GM18505 (cell line): Measurements from ENCODE around the gene ARRDC4.
A peak's percentile ranks its signal among the peaks of the same experiment; 100 is the strongest.

Experiments used
- ATAC-seq: cut with Tn5 transposase; IDR thresholded peaks from one replicate; pipeline ENCODE4 v1.9.1; 2021; ENCODE audit not compliant: unreplicated experiment
- POLR2A ChIP-seq: IDR thresholded peaks from 4 replicates; pipeline ENCODE4 v1.6.1; 2011; ENCODE audit warnings: borderline replicate concordance; ENCODE audit not compliant: insufficient read depth, insufficient read length; ENCODE audit errors: extremely low read depth

The ARRDC4 gene

DNA sequence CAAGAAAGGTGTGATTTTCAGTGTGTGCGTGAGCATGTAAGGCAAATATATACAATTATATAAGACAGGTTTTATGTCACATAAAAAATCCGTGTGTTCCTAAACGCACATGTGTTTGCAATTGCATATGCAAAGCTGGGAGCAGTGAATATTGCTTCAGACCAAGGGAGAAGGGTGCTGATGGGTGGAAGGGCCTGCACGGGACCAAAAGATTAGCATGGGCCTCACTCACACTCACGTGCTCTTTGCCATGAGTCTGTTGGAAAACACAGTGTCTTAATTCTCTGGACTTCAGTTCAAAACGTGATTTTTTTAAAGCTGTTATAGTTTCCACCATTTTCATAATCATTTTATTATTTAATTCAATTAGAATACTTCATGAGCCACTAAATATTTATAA, 7.2 kb upstream of the ARRDC4 start:
- TF ChIP-seq POLR2A, result no peak
- no peak for ATAC-seq

DNA sequence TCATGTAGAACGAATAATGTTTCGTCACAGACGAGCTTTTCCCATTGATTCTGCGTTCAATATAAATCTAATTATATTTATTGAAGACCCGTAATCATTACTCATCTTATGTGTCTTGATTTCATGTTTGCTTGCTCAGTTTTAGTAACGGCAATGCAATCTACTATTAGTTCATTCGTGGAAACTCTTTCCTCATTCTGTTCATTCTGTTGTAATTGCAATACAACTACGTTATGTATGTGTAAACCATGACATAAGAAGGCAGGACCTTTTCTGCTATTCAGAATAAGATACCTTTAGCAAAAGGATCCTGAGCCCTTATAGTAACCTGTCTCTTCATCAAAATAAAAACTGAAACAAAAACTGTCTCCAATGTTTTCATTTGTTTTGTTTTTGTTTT, 6.8 kb upstream of the ARRDC4 start:
- no peak for ATAC-seq
- TF ChIP-seq POLR2A, result no peak

DNA sequence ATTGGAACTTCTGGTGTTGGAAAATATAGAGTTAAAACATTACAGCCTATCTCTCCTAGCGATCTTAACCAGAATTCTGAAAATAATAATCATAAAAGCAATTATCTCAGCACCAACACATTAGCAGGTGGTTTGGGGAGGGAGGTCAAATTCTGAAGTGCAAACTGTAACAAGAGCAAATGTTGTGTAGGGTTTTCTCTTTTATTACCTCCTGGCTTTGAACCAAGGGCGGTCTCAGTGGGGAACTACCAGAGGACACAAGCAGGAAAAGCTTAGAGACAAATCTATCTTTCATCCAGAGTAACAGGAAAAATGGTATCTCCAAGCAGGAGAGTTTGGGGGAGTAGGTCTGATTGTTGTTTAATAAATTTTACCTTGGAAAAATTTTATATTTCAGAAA, 5.5 kb upstream of the ARRDC4 start:
- TF ChIP-seq POLR2A, result no peak
- ATAC-seq, result no peak

- no peak for ATAC-seq
- TF ChIP-seq POLR2A, result no peak
These were observed 5.0 kb upstream of the ARRDC4 start for GRCh38 chr15:97955529-97955928.

GRCh38 chr15:97959724-97960363, 659 bp upstream of the ARRDC4 start:
- TF ChIP-seq POLR2A, result no peak
- ATAC-seq, result no peak

DNA sequence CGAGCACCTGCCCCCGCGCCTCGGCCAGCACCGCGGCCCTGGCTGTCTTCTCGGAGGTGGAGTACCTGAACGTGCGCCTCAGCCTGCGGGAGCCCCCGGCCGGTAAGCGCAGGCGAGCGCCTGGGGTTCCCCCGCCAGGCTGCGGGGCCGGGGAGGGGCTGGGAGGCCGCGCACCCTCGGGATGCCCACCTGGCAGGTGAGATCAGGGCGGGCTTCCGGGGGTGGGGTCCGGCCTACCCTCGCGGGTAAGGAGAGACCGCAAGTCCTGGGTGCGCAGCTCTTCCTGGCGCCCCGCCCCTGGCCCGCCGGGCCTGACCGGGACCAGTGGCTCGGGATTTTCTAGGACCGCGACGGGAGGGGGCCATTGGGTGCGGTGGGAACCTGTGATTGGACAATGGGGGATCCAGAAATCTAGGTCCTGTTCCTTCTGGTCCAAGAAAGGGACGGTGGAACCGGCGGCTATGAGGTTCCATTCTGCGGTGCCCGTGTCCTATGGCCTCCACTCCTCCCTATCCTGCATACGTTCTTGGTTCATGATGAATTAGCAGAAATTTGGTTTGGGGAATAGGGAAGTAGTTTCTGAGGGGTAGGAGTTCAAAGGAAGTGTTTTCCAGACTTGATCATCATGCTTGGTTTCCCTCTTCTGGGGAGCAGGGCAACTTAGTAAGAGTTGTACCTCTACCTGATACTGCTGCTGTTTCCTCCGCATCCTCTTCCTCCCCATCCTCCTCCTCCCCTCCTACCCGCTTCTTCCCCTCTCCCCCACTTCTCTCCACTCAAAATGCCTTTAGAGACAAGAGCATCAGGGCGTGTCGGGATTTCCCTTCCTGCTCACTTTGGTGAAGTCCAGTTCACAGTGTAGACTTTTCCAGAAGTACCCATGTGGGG, 808 bp downstream of the ARRDC4 start:
- TF ChIP-seq POLR2A, result no peak
- peak; percentile 2 for ATAC-seq

- no peak for ATAC-seq
- TF ChIP-seq POLR2A, result no peak
These were observed 1.8 kb downstream of the ARRDC4 start for GRCh38 chr15:97962263-97962662.

DNA sequence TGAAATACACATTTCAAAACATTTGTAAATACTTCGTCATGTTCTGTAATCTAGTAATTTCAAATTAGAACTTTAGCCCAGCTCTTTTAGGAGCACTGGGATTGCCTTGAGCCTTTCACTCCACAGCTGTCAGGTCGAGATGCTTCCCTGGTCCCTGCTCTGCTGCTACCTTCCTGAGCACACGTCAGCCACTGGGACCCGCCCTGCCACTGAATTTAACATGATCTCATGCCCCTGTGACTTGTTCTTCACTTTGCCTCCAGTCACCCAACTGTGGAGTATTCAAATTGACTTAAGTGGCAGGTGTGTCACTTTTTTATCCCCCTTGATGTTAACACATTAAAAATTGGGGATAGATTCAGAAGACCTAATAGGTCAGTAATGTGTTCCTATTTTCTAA, 3.3 kb downstream of the ARRDC4 start:
- TF ChIP-seq POLR2A, result no peak
- ATAC-seq, result no peak

GRCh38 chr15:97966246-97966645, 5.7 kb downstream of the ARRDC4 start:
- no peak for ATAC-seq
- no peak for TF ChIP-seq POLR2A

- TF ChIP-seq POLR2A, result no peak
- no peak for ATAC-seq
These were observed 6.6 kb downstream of the ARRDC4 start for GRCh38 chr15:97966924-97967620.

- ATAC-seq, result no peak
- TF ChIP-seq POLR2A, result no peak
These were observed 7.4 kb downstream of the ARRDC4 start for GRCh38 chr15:97967881-97968280.

DNA sequence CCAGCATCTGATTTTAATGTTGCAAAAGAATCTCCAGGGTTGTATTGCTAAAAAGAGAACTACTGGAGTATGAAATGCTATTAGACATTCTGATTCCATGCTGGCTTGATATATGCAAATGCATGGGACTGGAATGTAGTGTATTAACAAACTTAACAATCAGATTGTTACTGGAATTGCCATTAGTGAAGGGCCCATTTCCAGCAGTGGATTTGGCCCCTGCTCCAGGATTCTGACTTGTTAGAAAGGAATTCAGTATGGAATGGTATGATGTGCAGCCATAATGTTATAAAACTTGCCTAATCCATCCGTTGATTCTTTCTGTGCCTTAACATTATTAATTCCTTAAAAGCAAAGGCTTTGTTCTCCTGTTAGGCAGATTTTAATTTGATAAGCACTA, 7.9 kb downstream of the ARRDC4 start:
- no peak for ATAC-seq
- no peak for TF ChIP-seq POLR2A

DNA sequence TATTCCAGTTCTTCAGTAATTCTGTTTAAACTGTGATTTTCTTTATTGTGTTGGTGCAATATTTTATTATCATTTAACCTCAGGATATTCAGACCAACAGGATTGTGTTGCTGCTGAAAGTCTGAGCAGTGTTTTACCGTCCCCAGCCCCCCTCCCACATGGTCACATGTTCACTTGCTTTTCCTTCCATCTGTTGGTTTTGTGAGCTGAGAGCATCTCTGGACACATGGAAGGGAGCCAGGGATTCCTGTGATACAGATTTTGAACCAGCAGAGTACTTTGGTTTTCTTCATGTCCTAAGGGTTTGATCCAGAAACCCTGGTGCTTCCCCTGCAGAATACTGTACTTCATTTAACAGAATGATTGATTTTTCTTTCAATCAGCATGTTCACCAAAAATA, 11.9 kb downstream of the ARRDC4 start:
- no peak for ATAC-seq
- no peak for TF ChIP-seq POLR2A

- no peak for TF ChIP-seq POLR2A
- no peak for ATAC-seq
These were observed 15.6 kb downstream of the ARRDC4 start for GRCh38 chr15:97976129-97976528.

DNA sequence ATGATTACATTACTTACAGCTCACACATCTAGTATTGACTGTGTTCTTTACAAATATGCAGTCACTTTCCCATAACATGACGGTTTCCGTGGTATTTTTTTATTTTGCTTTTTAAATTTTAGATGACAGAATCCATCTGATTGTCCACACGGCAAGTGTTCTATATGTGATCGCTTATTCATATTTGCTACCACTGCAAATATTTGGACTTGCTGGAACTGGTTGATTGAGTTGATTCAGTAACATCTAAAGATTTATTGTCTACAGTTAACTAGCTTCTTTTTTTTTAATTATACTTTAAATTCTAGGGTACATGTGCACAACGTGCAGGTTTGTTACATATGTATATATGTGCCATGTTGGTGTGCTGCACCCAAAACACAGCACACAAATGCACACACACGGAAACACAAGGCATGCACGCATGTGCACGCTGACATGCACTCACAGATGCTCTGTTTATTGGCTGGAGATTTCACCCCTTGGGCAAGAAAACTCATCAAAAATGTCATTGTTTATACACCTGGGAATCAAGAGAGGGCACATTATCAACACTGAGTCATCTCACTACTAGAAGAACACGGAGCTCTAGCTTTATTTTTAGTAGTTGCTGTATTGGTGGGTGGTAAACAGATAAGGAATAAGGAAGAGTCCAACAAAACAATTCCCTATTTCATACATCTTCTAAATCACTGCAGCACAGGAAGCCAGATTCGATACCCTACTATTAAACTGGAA, 16.4 kb downstream of the ARRDC4 start:
- ATAC-seq, result no peak
- TF ChIP-seq POLR2A, result no peak
